GM12875 (cell line): ENCODE measurements around the gene FHIP1A.

Source experiments
- H3K4me3 ChIP-seq: one replicate; pipeline ENCODE4 v1.5.1; 2011; ENCODE audit warnings: low read depth, low read length, control low read depth
- TF ChIP-seq, protein P1 (sequence below): IDR thresholded peaks from 2 replicates; pipeline ENCODE4 v1.5.1; 2011; ENCODE audit warnings: low read depth, mild to moderate bottlenecking, control low read depth, inconsistent platforms, low read length, moderate library complexity, borderline replicate concordance; ENCODE audit not compliant: insufficient read depth

Gene FHIP1A

DNA sequence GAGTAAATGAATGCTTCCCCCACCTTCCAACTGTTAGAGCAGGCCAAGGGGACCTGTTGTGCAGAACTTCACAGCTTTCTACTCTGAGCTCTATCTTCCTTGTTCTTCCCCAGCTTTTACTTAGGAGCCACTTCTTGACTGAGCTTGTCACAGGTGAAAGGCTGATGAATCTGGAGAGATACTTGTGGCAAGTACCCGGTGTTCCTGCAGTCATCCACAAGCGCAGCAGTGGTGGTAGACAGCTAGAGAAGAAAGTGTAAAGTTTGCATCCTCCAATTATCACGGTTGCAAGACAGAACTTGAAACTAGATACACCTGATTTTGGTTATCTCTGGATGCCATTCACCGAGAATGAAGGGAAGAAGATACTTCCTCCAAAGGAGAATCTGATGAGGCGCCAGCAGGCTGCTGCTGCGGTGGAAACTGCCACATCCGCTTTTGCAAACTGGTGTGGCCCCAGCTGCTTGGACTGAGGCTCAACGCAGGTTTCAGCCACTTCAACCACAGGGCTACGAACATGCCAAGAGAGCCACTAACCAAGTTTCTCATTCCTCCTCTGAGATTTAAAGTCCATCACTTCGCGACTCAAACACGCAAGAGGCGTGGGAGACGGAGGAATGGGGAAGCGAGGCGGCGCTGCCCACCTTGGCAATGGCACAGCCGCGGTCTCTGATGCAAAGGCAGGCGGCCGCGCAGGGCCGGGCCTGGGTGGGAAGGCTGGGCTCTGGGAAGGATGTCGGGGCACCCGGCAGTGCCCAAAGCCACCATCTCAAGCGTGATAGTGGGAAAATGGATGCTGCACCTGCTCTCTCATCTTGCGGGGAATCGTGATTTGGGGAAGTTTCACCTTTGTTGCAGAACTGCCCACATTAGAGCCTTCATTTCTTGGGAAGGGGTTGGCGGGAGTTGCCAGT, 1.3 kb upstream of the FHIP1A start:
- TF ChIP-seq, protein P1, sequence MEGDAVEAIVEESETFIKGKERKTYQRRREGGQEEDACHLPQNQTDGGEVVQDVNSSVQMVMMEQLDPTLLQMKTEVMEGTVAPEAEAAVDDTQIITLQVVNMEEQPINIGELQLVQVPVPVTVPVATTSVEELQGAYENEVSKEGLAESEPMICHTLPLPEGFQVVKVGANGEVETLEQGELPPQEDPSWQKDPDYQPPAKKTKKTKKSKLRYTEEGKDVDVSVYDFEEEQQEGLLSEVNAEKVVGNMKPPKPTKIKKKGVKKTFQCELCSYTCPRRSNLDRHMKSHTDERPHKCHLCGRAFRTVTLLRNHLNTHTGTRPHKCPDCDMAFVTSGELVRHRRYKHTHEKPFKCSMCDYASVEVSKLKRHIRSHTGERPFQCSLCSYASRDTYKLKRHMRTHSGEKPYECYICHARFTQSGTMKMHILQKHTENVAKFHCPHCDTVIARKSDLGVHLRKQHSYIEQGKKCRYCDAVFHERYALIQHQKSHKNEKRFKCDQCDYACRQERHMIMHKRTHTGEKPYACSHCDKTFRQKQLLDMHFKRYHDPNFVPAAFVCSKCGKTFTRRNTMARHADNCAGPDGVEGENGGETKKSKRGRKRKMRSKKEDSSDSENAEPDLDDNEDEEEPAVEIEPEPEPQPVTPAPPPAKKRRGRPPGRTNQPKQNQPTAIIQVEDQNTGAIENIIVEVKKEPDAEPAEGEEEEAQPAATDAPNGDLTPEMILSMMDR = no peak
- H3K4me3 ChIP-seq = peak overlapping the region; percentile 73

DNA sequence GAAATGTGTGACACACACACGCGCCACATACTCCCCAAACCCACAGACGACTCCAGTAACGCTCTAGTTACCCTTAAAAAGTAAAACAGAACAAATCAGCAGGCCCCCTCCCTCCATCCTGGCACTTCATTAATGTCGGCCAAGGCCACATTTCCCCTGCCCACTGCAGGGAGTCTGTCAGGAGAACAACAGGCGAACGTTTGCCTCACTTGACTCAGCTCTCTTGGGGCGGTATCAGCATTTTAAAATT, 671 bp upstream of the FHIP1A start:
- H3K4me3 ChIP-seq = peak overlapping the region; percentile 73

DNA sequence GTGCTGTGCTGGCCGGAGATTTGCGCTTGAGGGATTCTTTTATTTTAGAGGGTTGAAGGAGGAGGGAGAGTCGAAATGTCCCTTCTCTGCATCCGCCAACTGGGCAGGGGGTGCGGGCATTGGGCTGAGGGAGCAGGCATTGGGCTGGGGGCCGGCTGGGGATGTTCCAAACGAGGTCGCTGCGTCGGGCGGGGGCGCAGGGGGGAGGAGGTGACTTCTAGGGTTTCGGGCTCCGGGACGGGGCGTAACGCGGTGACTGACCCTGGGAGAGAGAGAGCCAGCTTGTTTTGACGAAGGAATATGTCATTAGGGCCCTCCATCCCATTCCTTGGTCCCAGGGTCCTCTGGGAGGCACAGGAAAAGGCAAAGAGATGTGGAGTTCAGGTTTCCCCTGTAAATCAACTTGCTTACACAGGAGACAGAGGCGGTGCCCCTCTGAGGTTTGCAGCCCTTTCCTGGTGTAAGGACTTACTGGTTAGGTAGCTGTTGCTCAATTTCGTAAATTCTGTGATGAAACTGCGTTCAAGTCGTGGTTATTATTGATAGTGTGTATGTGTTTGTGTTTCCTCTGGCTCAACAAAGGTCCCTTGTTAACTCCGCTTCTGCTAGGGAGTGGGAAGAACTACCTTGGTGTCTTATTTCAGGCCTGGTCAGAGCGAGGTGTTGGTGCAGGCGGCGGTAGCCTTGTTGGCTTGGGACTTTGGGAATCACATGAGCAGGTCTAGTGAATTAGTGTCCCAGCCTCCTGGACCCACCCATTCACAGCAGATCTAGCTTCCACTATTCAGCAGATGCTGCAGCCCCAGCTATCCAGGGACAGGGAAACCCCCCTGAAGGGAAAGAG, 716 bp downstream of the FHIP1A start:
- TF ChIP-seq, protein P1 = no peak
- H3K4me3 ChIP-seq = peak overlapping the region; percentile 52

More for the DNA sequence above, 671 bp upstream of the FHIP1A start:
- TF ChIP-seq, protein P1 = no peak

DNA sequence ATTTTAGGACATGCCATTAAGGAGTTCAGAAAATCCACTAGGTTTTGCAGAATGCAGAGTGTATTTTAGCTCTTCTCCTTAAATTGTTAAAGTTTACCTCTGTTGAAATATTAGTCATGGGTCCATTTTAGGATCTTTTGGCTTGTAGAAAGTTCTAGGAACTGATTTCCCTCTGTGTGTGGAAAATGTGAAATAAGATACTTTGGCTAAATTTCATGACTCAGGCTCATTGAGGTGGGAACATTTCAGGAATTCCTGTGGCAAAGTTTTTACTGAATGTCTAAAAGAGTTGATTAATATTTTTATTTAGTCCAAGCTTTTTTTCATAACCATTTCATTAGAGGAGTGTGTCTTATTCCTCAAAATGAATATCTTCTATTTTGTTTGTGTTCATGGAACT, 7.0 kb downstream of the FHIP1A start:
- TF ChIP-seq, protein P1 = no peak

DNA sequence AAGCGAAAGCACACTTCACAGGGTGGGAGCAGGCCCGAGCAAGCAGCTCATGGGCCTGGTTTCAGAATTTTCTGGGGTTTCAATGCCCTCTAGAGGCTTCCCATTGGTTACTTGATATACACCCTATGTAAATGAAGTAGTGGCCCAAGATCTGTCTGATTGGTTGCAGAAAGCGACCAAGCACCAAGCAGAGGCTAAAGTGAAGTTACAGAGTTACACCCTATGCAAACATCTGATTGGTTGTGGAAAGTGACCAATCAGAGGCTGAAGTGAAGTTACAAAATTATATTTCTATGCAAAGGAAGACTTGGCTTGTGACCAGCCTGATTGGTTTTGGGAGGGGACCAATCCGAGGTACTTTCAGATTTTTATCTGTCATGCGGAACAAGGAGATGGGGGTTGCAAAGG, 8.2 kb downstream of the FHIP1A start:
- H3K4me3 ChIP-seq = no peak overlapping the region
- TF ChIP-seq, protein P1 = no peak

More for the DNA sequence above, 7.0 kb downstream of the FHIP1A start:
- no peak overlapping the region for H3K4me3 ChIP-seq

DNA sequence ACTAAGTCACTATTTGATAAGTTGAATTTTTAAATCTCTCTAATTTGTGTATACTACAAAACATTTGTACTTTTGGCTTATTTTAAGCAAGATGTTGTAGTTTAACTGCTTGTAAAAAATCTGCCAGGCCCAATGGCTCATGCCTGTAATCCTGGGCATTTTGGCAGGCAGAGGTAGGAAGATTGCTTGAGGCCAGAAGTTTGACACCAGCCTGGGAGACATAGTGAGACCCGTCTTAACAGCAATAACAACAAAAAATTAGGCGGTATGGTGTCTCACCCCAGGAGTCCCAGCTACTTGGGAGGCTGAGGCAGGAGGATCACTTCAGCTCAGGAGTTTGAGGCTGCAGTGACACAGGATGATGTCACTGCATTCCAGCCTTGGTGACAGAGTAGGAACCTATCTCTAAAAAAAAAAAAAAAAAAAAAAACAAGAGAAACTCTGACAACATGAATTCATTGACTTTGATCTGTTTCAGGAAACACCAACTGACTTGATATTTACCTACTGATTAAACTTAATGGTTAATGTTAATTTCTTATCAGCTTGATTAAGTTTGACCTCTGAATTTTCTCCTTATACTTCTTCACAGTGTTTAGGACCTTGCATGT, 8.9 kb downstream of the FHIP1A start:
- TF ChIP-seq, protein P1 = no peak
- H3K4me3 ChIP-seq = no peak overlapping the region

DNA sequence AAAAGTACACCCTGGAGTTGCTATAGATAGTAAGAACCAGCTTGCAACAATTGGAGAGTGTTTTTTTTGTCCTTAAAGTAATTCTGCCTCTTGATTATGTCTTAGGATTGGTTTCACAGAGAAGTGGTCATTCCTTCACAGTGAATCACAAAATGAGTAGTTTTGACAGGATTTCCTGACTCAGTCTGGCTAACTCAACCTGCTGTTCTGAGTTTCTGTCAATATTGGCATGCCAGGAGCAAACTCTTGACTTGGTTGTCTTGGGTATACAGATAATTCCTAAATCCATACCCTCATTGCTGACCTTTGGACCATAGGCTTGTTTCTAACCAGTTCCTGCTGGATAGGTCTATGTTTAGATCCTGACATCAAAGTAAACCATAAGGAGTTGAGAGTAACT, 9.4 kb downstream of the FHIP1A start:
- no peak overlapping the region for H3K4me3 ChIP-seq
- TF ChIP-seq, protein P1 = no peak
